Astrocyte (in vitro differentiated cells and primary cell): ENCODE measurements around the gene TOP1.

Experiments used
- CTCF ChIP-seq: IDR thresholded peaks from 2 replicates; pipeline ENCODE4 v1.5.1; 2011; ENCODE audit warnings: low read depth, mild to moderate bottlenecking, inconsistent platforms, low read length, moderate library complexity; ENCODE audit not compliant: insufficient read depth
- EZH2 ChIP-seq: IDR thresholded peaks from 2 replicates; pipeline ENCODE4 v1.6.1; 2012; ENCODE audit warnings: mild to moderate bottlenecking, low read length, inconsistent platforms; ENCODE audit not compliant: insufficient read depth

- TF ChIP-seq CTCF (no peak), EZH2 (no peak)
These were observed 707 bp upstream of the TOP1 start for GRCh38 chr20:41027872-41028358.
